GM18907 (cell line): ENCODE data around the gene PCSK5.
"Not testable (repeated sequence)": the region's sequence is repeated elsewhere in the genome, so short reads cannot be mapped to it uniquely, and the experiment has no call there.

Source experiments
- ATAC-seq: cut with Tn5 transposase; IDR thresholded peaks from one replicate; pipeline ENCODE4 v1.9.1; 2021; ENCODE audit warnings: mild to moderate bottlenecking, moderate library complexity; ENCODE audit not compliant: unreplicated experiment

Gene PCSK5

GRCh38 chr9:75889577-75889976 is 896 bp upstream of the PCSK5 start:
- no peak for ATAC-seq

- ATAC-seq, result peak; percentile 13
Measured at GRCh38 chr9:75889977-75890471, 449 bp upstream of the PCSK5 start.

GRCh38 chr9:75891277-75891741 is 836 bp downstream of the PCSK5 start:
- ATAC-seq, result no peak

- no peak for ATAC-seq
Measured at GRCh38 chr9:75891771-75892215, 1.3 kb downstream of the PCSK5 start.

GRCh38 chr9:75892216-75892911 is 1.9 kb downstream of the PCSK5 start:
- no peak for ATAC-seq

GRCh38 chr9:75893106-75893505 is 2.6 kb downstream of the PCSK5 start:
- ATAC-seq, result no peak

- no peak for ATAC-seq
Measured at GRCh38 chr9:75894566-75894965, 4.1 kb downstream of the PCSK5 start.

GRCh38 chr9:75895112-75895511 is 4.6 kb downstream of the PCSK5 start:
- no peak for ATAC-seq

GRCh38 chr9:75896193-75896592 is 5.7 kb downstream of the PCSK5 start:
- ATAC-seq, result no peak

- ATAC-seq, result not testable (repeated sequence)
Measured at GRCh38 chr9:75900893-75901524, 10.5 kb downstream of the PCSK5 start.

GRCh38 chr9:75903785-75904360 is 13.4 kb downstream of the PCSK5 start:
- ATAC-seq, result no peak

GRCh38 chr9:75904364-75904763 is 13.9 kb downstream of the PCSK5 start:
- no peak for ATAC-seq

GRCh38 chr9:75906531-75906930 is 16.1 kb downstream of the PCSK5 start:
- no peak for ATAC-seq

GRCh38 chr9:75907329-75907728 is 16.9 kb downstream of the PCSK5 start:
- no peak for ATAC-seq

GRCh38 chr9:75907923-75908322 is 17.4 kb downstream of the PCSK5 start:
- ATAC-seq, result no peak

- ATAC-seq, result no peak
Measured at GRCh38 chr9:75909776-75910175, 19.3 kb downstream of the PCSK5 start.

- ATAC-seq, result no peak
Measured at GRCh38 chr9:75910731-75911130, 20.3 kb downstream of the PCSK5 start.

- no peak for ATAC-seq
Measured at GRCh38 chr9:75911390-75911789, 20.9 kb downstream of the PCSK5 start.

GRCh38 chr9:75912951-75913350 is 22.5 kb downstream of the PCSK5 start:
- no peak for ATAC-seq

- ATAC-seq, result no peak
Measured at GRCh38 chr9:75914002-75914401, 23.5 kb downstream of the PCSK5 start.

GRCh38 chr9:75914883-75915452 is 24.5 kb downstream of the PCSK5 start:
- ATAC-seq, result no peak

GRCh38 chr9:75918154-75918553 is 27.7 kb downstream of the PCSK5 start:
- no peak for ATAC-seq
